GM04504 (cell line): ENCODE measurements around the gene AP5Z1.

Source experiments
- DNase-seq: peaks from one replicate; pipeline ENCODE4 v3.0.0-alpha.2; 2012; ENCODE audit warnings: low read depth

The AP5Z1 gene

DNA sequence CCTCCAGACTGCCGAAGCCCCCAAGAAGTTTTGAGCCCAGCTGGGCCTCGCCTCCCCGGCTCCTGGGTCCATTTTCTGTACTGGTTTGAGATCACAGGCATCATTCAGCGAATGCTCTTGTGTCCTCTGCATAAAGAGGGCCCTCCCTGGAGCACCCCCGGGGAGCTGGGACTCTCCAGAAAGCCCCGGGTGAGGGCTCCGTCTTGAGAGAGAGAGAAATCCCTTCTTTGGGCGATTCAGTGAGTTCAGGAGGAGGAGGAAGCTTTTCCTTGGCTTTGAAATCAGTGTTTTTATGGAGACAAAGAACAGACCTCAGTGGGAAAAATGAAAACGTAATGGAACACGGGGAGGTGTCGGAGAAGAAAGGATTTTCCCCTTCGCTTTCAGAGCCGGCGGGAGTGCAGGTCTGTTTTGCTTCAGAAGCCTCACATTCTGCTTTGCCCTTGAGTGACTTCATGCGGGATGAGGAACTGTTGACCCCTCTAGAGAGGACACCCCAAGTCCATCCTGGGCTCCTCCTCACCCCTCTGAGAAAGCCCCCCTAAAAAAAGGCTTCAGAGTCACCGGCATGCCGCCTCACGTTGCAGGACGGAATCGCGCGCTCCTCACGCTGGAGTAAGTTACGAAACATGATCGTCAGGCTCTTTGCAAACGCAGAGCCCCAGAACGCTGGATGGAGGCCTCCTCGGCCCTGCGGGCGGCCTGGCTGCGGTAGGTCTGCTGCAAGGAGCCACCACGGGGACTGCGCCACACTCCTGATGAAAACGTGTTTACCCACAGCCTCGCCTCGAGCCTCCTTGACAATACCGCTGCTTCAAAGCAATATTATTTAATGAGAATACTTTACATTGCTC is 8.5 kb upstream of the AP5Z1 start:
- no peak for DNase-seq

- DNase-seq: no peak
These were observed 6.5 kb upstream of the AP5Z1 start for GRCh38 chr7:4768597-4769569.

GRCh38 chr7:4769761-4770160 is 5.7 kb upstream of the AP5Z1 start:
- DNase-seq: no peak

DNA sequence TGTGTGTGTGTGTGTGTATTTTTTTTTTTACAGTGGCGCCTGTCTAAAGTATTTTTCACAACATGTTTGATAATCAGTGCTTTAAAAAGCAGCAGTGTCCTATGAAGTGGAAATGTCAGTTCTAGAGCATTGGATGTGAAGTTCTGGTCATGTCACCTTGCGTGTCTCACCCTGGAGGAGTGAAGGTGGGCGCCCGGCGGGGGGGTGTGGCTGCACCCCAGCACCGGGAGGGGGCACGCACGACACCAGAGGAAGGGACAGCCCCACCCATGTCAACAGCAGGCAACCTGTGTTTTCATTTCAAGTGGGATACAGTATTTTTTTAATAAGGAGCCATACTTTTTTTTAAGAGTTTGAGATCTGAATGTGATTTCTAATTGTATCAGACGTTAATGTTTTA is 4.5 kb upstream of the AP5Z1 start:
- no peak for DNase-seq

- no peak for DNase-seq
These were observed 3.7 kb upstream of the AP5Z1 start for GRCh38 chr7:4771737-4772136.

- DNase-seq: no peak
These were observed 3.1 kb upstream of the AP5Z1 start for GRCh38 chr7:4772306-4772705.

- DNase-seq: no peak
These were observed 1.4 kb upstream of the AP5Z1 start for GRCh38 chr7:4774007-4774406.

GRCh38 chr7:4774658-4775249 is 669 bp upstream of the AP5Z1 start:
- DNase-seq: peak; percentile 53

GRCh38 chr7:4775848-4776623 is 613 bp downstream of the AP5Z1 start:
- peak; percentile 32 for DNase-seq

DNA sequence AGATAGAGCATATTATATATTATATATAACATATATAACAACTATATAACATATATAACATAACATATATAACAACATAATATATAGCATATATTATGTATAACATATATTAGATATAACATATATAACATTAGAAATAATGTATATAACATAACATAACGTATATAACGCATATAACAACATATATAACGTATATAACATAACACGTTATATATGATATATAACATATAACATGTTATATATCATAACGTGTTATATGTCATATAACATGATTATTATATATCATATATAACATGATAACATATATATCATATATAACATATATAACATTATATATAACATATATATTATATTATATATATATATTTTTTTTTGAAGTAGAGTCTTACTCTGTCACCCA is 3.7 kb downstream of the AP5Z1 start:
- DNase-seq: no peak

DNA sequence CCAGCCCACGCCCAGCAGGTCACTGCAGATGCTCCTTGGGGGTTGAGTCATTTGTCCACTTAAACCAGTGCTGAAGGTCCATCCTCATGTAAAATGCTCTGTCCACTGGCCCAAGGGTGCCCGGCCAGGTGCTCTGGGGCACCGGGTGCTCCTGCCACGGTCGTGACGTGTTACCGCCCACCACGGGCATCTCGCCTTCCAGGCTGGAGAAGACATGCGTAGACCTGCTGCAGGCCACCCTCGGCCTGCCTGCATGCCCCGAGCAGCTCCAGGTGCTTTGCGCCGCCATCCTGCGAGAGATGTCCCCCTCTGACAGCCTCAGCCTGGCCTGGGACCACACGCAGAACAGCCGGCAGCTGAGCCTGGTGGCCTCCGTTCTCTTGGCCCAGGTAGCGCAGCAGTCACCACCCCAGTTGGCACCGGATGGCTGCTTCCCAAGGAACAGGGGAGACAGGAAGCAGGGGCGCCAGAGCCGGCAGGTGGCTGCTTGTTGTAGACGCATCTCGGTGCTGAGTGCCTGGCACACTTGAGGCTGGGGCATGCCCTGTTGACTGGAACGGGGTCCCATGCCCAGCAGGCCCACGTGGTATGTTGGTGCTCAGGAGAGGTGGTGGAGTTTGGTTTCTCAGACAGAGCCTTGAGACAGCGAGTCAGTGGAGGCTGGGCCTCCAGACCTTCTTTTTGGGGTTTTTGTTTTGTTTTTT is 6.1 kb downstream of the AP5Z1 start:
- no peak for DNase-seq

GRCh38 chr7:4782333-4783291 is 7.2 kb downstream of the AP5Z1 start:
- DNase-seq: no peak

- no peak for DNase-seq
These were observed 7.8 kb downstream of the AP5Z1 start for GRCh38 chr7:4783292-4783652.

GRCh38 chr7:4783762-4784351 is 8.4 kb downstream of the AP5Z1 start:
- DNase-seq: no peak

- DNase-seq: no peak
These were observed 9.4 kb downstream of the AP5Z1 start for GRCh38 chr7:4784799-4785198.

DNA sequence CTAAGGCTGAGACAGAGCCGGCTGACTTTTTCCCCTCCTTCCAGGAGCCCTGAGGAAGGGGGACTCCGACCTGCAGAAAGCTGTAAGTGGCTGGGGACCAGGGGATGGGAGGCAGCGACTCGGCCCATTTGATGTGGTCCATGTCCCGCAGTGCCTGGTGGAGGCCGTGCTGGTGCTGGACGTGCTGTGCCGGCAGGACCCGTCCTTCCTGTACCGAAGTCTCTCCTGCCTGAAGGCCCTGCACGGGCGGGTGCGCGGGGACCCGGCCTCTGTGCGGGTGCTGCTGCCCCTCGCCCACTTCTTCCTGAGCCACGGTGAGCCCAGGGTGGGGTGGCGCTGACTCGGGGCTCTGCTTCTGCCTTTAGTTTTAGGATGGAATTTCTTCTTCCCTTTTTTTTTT is 9.9 kb downstream of the AP5Z1 start:
- no peak for DNase-seq

- DNase-seq: no peak
These were observed 10.6 kb downstream of the AP5Z1 start for GRCh38 chr7:4786015-4786414.

DNA sequence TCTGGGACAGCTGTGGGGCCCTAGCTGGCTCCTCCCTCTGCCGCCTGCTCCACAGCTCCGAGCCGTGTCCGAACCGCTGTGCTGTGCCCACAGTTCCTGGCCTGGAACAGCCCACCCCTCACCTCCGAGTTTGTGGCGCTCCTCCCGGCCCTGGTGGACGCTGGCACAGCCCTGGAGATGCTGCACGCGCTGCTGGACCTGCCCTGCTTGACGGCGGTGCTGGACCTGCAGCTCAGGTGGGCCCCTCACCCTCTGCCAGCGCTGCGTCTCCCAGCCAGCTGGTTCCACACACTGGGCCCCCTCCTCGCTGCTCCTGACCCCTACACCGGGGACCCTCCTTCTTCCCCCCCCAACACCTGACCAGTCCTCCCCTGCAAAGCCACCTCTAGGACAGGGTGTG is 12.1 kb downstream of the AP5Z1 start:
- DNase-seq: no peak

DNA sequence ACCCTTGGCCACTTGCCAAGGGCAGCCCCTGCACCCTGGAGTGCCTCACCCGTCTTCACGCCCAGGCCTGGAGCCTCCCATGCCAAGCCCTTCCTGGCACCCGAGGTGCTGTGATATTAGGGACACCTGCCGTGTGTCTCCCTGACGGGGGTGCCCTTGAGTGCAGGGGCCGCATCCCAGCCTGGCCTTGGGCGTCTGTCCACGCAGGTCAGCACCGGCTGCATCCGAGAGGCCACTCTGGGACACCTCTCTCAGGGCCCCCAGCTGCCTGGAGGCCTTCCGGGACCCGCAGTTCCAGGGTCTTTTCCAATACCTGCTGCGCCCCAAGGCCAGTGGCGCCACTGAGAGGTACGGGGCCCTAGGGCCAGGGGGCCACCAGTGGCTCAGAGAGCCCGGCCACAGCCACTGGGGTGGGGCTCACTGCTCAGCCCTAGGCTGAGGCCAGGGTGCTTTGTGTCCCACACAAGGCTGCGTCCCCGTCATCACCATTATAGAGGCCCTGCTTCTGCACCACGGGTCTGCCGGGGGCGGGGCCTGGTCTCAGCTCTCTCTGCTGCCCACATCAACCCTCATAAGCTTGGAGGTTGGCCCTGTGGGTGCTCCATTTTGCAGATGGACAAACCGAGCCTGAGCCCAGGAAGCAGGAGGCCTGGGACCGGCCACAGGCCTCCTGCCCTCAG is 12.7 kb downstream of the AP5Z1 start:
- no peak for DNase-seq
